ENCODE results near the gene S100A10. TPM values are rescaled to one million over a fixed set of nuclear protein-coding genes. Genes with fewer than 3 reads are reported as not detected.

S100A10 gene
- total and polyA plus RNA-seq, 2 experiments from 2014 or later = 60.5 to 1,024 TPM

DNA sequence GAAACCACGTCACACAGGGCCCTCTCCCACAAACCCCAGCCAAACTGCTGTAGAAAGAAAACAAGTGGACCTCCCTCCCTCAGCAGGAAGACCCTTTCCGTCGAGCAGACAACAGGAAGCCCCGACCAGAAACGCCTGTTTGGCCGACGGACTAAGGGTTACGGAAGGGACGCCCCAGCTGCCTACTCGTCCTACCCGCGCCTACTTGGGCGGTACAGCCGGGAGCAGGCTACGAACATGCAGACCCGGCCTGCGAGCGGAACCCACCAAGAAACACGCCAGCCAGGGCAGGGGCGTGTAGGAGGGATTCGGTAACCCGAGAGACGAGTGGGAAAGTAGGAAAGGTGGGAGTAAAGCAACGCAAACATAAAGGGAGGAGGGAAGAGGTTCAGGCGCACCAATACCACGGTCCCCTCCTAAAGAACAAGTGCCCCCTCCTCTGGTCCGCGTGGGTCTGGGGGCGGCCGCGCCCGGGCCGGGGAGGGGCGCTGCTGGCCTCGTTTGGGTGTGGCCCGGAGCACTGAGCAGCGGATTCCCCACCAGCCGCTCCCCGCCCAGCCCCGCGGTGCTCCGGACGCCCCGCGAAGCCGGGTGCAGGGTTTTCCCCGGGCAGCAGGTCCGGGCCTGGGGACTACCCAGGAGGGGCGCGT lies 450 bp downstream of the S100A10 start:
- Histone ChIP-seq H3F3A (ENCODE audit: insufficient read depth) (peaks cover 63% of the 10 kb centered on the region), H3K27ac (peak overlapping the region; percentile 98), H2AFZ (peak overlapping the region; percentile 53), H3K4me2 (ENCODE audit: unreplicated experiment) (peak overlapping the region; percentile 89), H3K9me3 (ENCODE audit: low read depth) (no peaks in the 10 kb centered on the region), H3K79me2 (ENCODE audit: insufficient read depth) (peaks cover 35% of the 10 kb centered on the region), H3K9ac (peak overlapping the region; percentile 99), H3K9me2 (ENCODE audit: insufficient read depth) (no peaks in the 10 kb centered on the region), H3K4me3 (peak overlapping the region; percentile 97), H3K27me3 (replicated peaks; ENCODE audit: insufficient read depth) (no peaks in the 10 kb centered on the region), H4K20me1 (ENCODE audit: insufficient read depth) (no peaks in the 10 kb centered on the region), H3K4me1 (ENCODE audit: insufficient read depth) (peaks cover 54% of the 10 kb centered on the region), H3K36me3 (ENCODE audit: low read depth) (no peaks in the 10 kb centered on the region)
- in situ Hi-C loops (cut with MboI) = no loop called here
- peak; percentile 67 for DNase-seq
- no peak for TF ChIP-seq EZH2 (IDR thresholded peaks at IDR 0.05; ENCODE audit: insufficient read depth, poor library complexity, severe bottlenecking)
- no peak for TF ChIP-seq EZH2phosphoT487 (IDR thresholded peaks at IDR 0.05; ENCODE audit: insufficient read depth, low read depth)
- WGBS, 2 experiments (ENCODE audit: low coverage in 1 of 2, low lambda C conversion rate in 2 of 2, missing lambda C conversion rate in 2 of 2) = 1% methylated on average over 28 to 47 of the region's 50 CpGs

DNA sequence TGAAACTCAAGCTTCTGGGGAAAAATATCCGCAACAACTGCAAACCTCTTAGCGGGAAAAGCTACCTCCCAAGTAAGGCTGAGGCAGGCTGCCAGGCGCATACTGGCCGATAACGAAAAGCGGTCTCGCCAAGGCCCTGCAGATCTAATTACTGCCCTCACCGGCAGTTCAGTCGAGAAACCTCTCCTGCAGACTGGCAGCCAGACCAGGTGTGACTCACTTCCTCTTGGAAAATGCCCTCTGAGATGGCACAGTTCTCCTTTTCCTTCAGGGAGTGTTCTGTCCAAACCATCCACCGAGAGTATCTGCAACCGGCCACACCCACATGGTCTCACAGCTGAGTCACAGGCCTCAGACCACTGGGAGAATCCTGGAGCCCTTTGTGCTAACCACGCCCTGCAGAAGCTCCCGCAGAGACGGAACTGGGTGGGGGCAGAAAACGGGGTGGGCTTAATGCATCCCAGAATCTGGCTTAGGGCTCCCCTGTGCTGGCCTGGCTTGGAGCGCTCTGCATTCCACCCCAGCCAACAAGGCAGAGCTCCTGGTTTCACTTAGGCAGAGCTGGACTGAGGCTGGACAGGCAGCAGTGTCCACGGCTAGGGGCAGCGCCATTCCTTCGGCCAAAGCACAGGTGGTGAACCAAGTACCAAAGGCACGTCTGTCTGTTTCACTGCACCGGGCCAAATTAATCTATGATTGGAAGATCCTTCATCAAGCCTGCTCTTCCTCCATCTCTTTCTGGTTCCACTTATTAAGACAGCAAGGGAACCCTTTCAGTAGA lies 1.2 kb downstream of the S100A10 start:
- Histone ChIP-seq H3K79me2 (ENCODE audit: insufficient read depth) (peaks cover 42% of the 10 kb centered on the region), H3K27ac (peak overlapping the region; percentile 98), H3F3A (ENCODE audit: insufficient read depth) (peaks cover 69% of the 10 kb centered on the region), H3K4me1 (ENCODE audit: insufficient read depth) (peaks cover 62% of the 10 kb centered on the region), H3K36me3 (ENCODE audit: low read depth) (no peaks in the 10 kb centered on the region), H3K27me3 (replicated peaks; ENCODE audit: insufficient read depth) (no peaks in the 10 kb centered on the region), H4K20me1 (ENCODE audit: insufficient read depth) (no peaks in the 10 kb centered on the region), H3K9me2 (ENCODE audit: insufficient read depth) (no peaks in the 10 kb centered on the region), H2AFZ (peak overlapping the region; percentile 53), H3K4me2 (ENCODE audit: unreplicated experiment) (peak overlapping the region; percentile 89), H3K9ac (peak overlapping the region; percentile 99), H3K9me3 (ENCODE audit: low read depth) (no peaks in the 10 kb centered on the region), H3K4me3 (peak overlapping the region; percentile 97)
- DNase-seq = peak; percentile 99
- 1% methylated on average over 21 of the region's 21 CpGs for WGBS, 2 experiments (ENCODE audit: low coverage in 1 of 2, low lambda C conversion rate in 2 of 2, missing lambda C conversion rate in 2 of 2)
- in situ Hi-C loops (cut with MboI) = no loop called here
- TF ChIP-seq EZH2 (IDR thresholded peaks at IDR 0.05; ENCODE audit: insufficient read depth, poor library complexity, severe bottlenecking) (no peak), EZH2phosphoT487 (IDR thresholded peaks at IDR 0.05; ENCODE audit: insufficient read depth, low read depth) (no peak)

DNA sequence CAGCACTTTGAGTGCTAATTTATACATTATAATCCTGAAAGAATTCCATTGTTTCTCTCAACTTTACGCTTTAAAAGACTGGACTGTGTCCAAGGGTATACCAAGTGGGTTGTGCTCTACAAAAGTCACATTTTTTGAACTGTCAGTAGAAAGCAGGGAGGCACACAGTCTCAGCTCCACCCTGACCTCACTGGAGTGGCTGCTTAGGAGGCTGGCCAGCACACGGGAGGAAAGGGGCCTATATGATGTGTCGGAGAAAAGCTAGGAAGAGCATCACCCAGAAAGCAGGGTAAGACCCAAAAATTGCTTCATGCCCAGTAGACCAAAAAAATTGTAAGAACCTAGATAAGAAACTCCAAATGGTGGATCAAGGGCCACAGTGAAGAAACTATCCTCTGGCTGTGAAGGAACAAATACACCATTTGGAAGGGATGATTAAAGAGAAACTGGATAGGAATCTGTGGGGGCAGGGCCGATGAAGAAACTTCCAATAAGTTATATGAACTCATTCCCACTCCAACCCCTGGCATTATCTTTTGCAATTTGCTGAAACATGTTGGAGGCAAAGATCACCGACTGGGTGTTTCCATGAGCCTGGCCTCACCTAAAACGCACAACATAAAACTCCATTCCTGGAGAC lies 1.9 kb downstream of the S100A10 start:
- H3K79me2 ChIP-seq (ENCODE audit: insufficient read depth) = peaks cover 49% of the 10 kb centered on the region
- peaks cover 64% of the 10 kb centered on the region for H3F3A ChIP-seq (ENCODE audit: insufficient read depth)
- no peaks in the 10 kb centered on the region for H3K9me3 ChIP-seq (ENCODE audit: low read depth)
- peak overlapping the region; percentile 98 for H3K27ac ChIP-seq
- H3K27me3 ChIP-seq (replicated peaks; ENCODE audit: insufficient read depth) = no peaks in the 10 kb centered on the region
- H3K4me2 ChIP-seq (ENCODE audit: unreplicated experiment) = peak overlapping the region; percentile 89
- in situ Hi-C loops (cut with MboI) = no loop called here
- peaks cover 58% of the 10 kb centered on the region for H3K4me1 ChIP-seq (ENCODE audit: insufficient read depth)
- WGBS, 2 experiments (ENCODE audit: low coverage in 1 of 2, low lambda C conversion rate in 2 of 2, missing lambda C conversion rate in 2 of 2) = 8 to 9% methylated on average over 6 of the region's 6 CpGs
- H3K9ac ChIP-seq = peak overlapping the region; percentile 99
- TF ChIP-seq EZH2phosphoT487 (IDR thresholded peaks at IDR 0.05; ENCODE audit: insufficient read depth, low read depth) (no peak), EZH2 (IDR thresholded peaks at IDR 0.05; ENCODE audit: insufficient read depth, poor library complexity, severe bottlenecking) (no peak)
- no peaks in the 10 kb centered on the region for H4K20me1 ChIP-seq (ENCODE audit: insufficient read depth)
- no peaks in the 10 kb centered on the region for H3K36me3 ChIP-seq (ENCODE audit: low read depth)
- DNase-seq = peak; percentile 55
- H3K4me3 ChIP-seq = peak overlapping the region; percentile 97
- no peak overlapping the region for H2AFZ ChIP-seq
- no peaks in the 10 kb centered on the region for H3K9me2 ChIP-seq (ENCODE audit: insufficient read depth)

DNA sequence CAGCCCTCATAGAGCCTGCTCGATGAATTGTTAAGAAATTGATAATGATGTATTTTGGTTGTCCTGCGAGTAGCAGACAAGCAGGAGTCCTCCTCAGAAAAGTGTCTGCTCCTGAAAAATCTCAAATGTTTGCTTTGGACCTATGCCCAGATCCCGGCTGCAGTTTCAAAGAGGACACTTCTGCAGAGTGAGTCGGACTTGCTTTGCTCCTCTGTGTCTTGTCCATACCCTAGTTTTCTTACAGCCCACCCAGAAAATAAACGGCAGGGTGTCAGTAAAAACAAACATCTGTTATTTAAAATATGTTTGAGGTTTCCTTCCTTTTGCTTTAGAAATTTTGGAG lies 2.8 kb downstream of the S100A10 start:
- H3K79me2 ChIP-seq (ENCODE audit: insufficient read depth) = peaks cover 59% of the 10 kb centered on the region
- peak overlapping the region; percentile 98 for H3K27ac ChIP-seq
- TF ChIP-seq EZH2 (IDR thresholded peaks at IDR 0.05; ENCODE audit: insufficient read depth, poor library complexity, severe bottlenecking) (no peak), EZH2phosphoT487 (IDR thresholded peaks at IDR 0.05; ENCODE audit: insufficient read depth, low read depth) (no peak)
- no peaks in the 10 kb centered on the region for H3K9me2 ChIP-seq (ENCODE audit: insufficient read depth)
- H3K9me3 ChIP-seq (ENCODE audit: low read depth) = no peaks in the 10 kb centered on the region
- no peaks in the 10 kb centered on the region for H3K27me3 ChIP-seq (replicated peaks; ENCODE audit: insufficient read depth)
- DNase-seq = peak; percentile 76
- H3K4me2 ChIP-seq (ENCODE audit: unreplicated experiment) = peak overlapping the region; percentile 89
- H3K4me1 ChIP-seq (ENCODE audit: insufficient read depth) = peaks cover 67% of the 10 kb centered on the region
- in situ Hi-C loops (cut with MboI) = no loop called here
- H3K4me3 ChIP-seq = peak overlapping the region; percentile 97
- peaks cover 60% of the 10 kb centered on the region for H3F3A ChIP-seq (ENCODE audit: insufficient read depth)
- H2AFZ ChIP-seq = no peak overlapping the region
- no peaks in the 10 kb centered on the region for H4K20me1 ChIP-seq (ENCODE audit: insufficient read depth)
- peaks cover 5% of the 10 kb centered on the region for H3K36me3 ChIP-seq (ENCODE audit: low read depth)
- peak overlapping the region; percentile 99 for H3K9ac ChIP-seq
- 0% methylated on average over 5 of the region's 5 CpGs for WGBS, 2 experiments (ENCODE audit: low coverage in 1 of 2, low lambda C conversion rate in 2 of 2, missing lambda C conversion rate in 2 of 2)
